GM12878 (cell line): Measurements from ENCODE around the gene BMERB1. TPM values are rescaled to one million over a fixed set of nuclear protein-coding genes. Genes with fewer than 3 reads are reported as not detected.
A peak's percentile ranks its signal among the peaks of the same experiment; 100 is the strongest.

Source experiments
- ATAC-seq: fragments of 200-7000 bp; cut with Tn5 transposase; 3 replicates; pipeline ENCODE4 v1.9.1; 2020; ENCODE audit warnings: mild to moderate bottlenecking, moderate library complexity
- BruUV-seq: library from RNA; stranded (reverse); fragments of 400-500 nt; replicated peaks from 2 replicates; lab custom pipeline; 2021; lab: Mats Ljungman, UMichigan
- CTCF ChIA-PET: fragments of 300-600 bp; sonication (Branson Sonifier 250); formaldehyde crosslinking; extraction: SDS; loops from one replicate; lab custom pipeline; 2021; ENCODE audit warnings: inconsistent platforms; lab: Yijun Ruan, JAX
- POLR2A ChIA-PET: fragments of 350-600 bp; formaldehyde crosslinking; extraction: SDS; loops from one replicate; lab custom pipeline; 2021; ENCODE audit warnings: inconsistent platforms; lab: Charles Lee
- RAD21 ChIA-PET: fragments of 300-600 bp; sonication (Branson Sonifier 250); formaldehyde crosslinking; loops from one replicate; lab custom pipeline; 2023; ENCODE audit warnings: antibody characterized with exemption; ENCODE audit not compliant: unreplicated experiment; lab: Charles Lee
- SMC1A ChIA-PET: fragments of 300-600 bp; sonication (Branson Sonifier 250); formaldehyde crosslinking; loops from one replicate; lab custom pipeline; 2023; ENCODE audit not compliant: unreplicated experiment, uncharacterized antibody; lab: Charles Lee
- DNase-seq: peaks from one replicate; pipeline ENCODE4 v3.0.0-alpha.2; 2011; ENCODE audit warnings: low read depth, low spot score
- FAIRE-seq: peaks from 3 replicates; lab custom pipeline; 2011; peaks lifted over from hg19 to GRCh38; lab: Jason Lieb, UNC
- H2AFZ ChIP-seq: 2 replicates; pipeline ENCODE4 v1.6.0; 2011; ENCODE audit warnings: low read depth, low read length, control low read depth; ENCODE audit not compliant: control insufficient read depth
- H3K27ac ChIP-seq: 2 replicates; pipeline ENCODE4 v1.5.1; 2011; ENCODE audit warnings: control low read depth; ENCODE audit not compliant: control insufficient read depth, insufficient read depth
- H3K27me3 ChIP-seq, 2 experiments: replicated peaks in 1 of 2; 2 replicates each; pipeline versions ENCODE4 v1.6.0 to v1.6.1; 2011; ENCODE audit warnings: low read length in 1 of 2; ENCODE audit not compliant: control insufficient read depth in 2 of 2, insufficient read depth in 2 of 2
- H3K36me3 ChIP-seq, 2 experiments: 2 replicates each; pipeline ENCODE4 v1.5.1; 2011; ENCODE audit warnings: low read length in 1 of 2; ENCODE audit not compliant: control insufficient read depth in 2 of 2, insufficient read depth in 2 of 2
- H3K4me1 ChIP-seq: 2 replicates; pipeline ENCODE4 v1.6.1; 2011; ENCODE audit warnings: mild to moderate bottlenecking, low read length, moderate library complexity, mixed read lengths; ENCODE audit not compliant: control insufficient read depth, insufficient read depth
- H3K4me2 ChIP-seq: 2 replicates; pipeline ENCODE4 v1.6.0; 2011; ENCODE audit warnings: control low read depth; ENCODE audit not compliant: control insufficient read depth, insufficient read depth
- H3K4me3 ChIP-seq: fragments of 200-600 bp; sonication (generic); 2 replicates; pipeline ENCODE4 v1.5.1; 2016
- H3K79me2 ChIP-seq: 2 replicates; pipeline ENCODE4 v1.6.0; 2011; ENCODE audit warnings: low read length; ENCODE audit not compliant: control insufficient read depth, insufficient read depth
- H3K9ac ChIP-seq: 2 replicates; pipeline ENCODE4 v1.8.0; 2011; ENCODE audit warnings: low read length, control low read depth, mixed read lengths; ENCODE audit not compliant: control insufficient read depth, insufficient read depth
- H3K9me3 ChIP-seq: replicated peaks from 3 replicates; pipeline ENCODE4 v1.5.1; 2011; ENCODE audit warnings: mild to moderate bottlenecking, low read length; ENCODE audit not compliant: control insufficient read depth, insufficient read depth
- H4K20me1 ChIP-seq: 2 replicates; pipeline ENCODE4 v1.6.0; 2011; ENCODE audit not compliant: control insufficient read depth, insufficient read depth
- CEBPB ChIP-seq, 2 experiments: fragments of 150-350 bp in 1 of 2; IDR thresholded peaks; 2 replicates each; pipeline ENCODE4 v1.6.1; 2012 to 2014; ENCODE audit warnings: low read depth in 2 of 2, low read length in 2 of 2, borderline replicate concordance in 1 of 2, inconsistent platforms in 1 of 2
- NBN ChIP-seq: fragments of 450-650 bp; IDR thresholded peaks from 2 replicates; pipeline ENCODE4 v1.6.1; 2016
- POLR2A ChIP-seq: IDR thresholded peaks from 2 replicates; pipeline ENCODE4 v1.6.1; 2011; ENCODE audit warnings: low read depth, mild to moderate bottlenecking, low read length
- SUZ12 ChIP-seq: fragments of 200-600 bp; sonication (generic); IDR thresholded peaks from one replicate; pipeline ENCODE4 v1.6.1; 2018; ENCODE audit warnings: antibody characterized with exemption, mild to moderate bottlenecking; ENCODE audit not compliant: unreplicated experiment
- WGBS: methylation state at CpG from one replicate; pipeline ENCODE4 v1.1.6; 2016; ENCODE audit warnings: low lambda C conversion rate; ENCODE audit not compliant: insufficient replicate concordance, insufficient coverage; ENCODE audit errors: missing lambda C conversion rate; 5-methylcytosine and 5-hydroxymethylcytosine counted together
- in situ Hi-C: fragments of 300-500 bp; cut with MboI; formaldehyde crosslinking; loops from 9 replicates; pipeline ENCODE4 v1.14.3; 2018; ENCODE audit warnings: mixed read lengths
- intact Hi-C: fragments of 100-400 bp; cut with micrococcal nuclease; formaldehyde crosslinking; loops from one replicate; pipeline ENCODE4 v1.14.2; 2022; ENCODE audit not compliant: unreplicated experiment
- polyA plus RNA-seq, 11 experiments: library from polyadenylated mRNA; depleted of rRNA in 4 of 11; unstranded in 6 of 11; stranded (reverse) in 5 of 11; fragments of >200 nt; fragmentation: Nextera tagmentation in 4 of 11; fragmentation: Illumina TruSeq in 1 of 11; extraction: Ambion mirVana in 4 of 11; extraction: Trizol in 1 of 11; gene quantifications; 1 replicate in 1 of 11; 2 replicates in 10 of 11; pipeline versions ENCODE4 v1.2.1 to v1.2.3, GENCODE V29; 2011 to 2016; ENCODE audit warnings: inconsistent platforms in 2 of 11, missing spikeins in 2 of 11, low read depth in 1 of 11
- total RNA-seq, 4 experiments: library from RNA; depleted of rRNA in 3 of 4; stranded (reverse); fragments of >200 nt in 3 of 4; fragmentation: Illumina TruSeq in 1 of 4; extraction: Trizol in 1 of 4; gene quantifications; 2 replicates each; pipeline versions ENCODE4 v1.2.1 to v1.2.3, GENCODE V29; 2013 to 2021
- TF ChIP-seq, protein P1 (sequence below): fragments of 450-650 bp; IDR thresholded peaks from 2 replicates; pipeline ENCODE4 v1.6.1; 2016; ENCODE audit warnings: mild to moderate bottlenecking

Gene BMERB1
- total and polyA plus RNA-seq, 10 of the 15 experiments (the other 5 are each of a cell fraction or from before 2014, with no cell fraction given) = 0.05 to 0.68 (median 0.34) TPM

DNA sequence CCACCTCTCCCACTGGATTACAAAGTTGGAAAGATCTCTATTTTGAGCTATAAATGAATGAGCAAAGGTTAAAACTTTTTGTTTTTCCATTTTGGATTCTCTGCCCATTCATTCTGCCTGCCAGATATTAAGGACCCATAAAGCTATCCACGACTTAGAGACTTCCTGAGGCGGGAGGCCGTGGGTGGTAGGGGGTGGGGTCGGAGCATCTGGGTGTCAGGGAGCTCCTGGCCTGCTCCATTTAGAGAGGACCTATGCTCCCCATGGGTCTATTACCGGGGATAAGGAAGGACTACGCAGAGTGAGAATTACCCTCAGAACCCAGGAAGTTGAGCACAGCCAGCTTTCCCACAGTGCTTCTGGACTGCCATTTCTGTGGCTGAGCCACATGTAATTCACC lies 162.7 kb downstream of the BMERB1 start (continued):
- no peak for TF ChIP-seq SUZ12
- TF ChIP-seq CEBPB (IDR thresholded peaks at IDR 0.05; ENCODE audit: borderline replicate concordance in 1 of 2, low read depth in 2 of 2, low read length in 2 of 2) = no peak
- TF ChIP-seq, protein P1, sequence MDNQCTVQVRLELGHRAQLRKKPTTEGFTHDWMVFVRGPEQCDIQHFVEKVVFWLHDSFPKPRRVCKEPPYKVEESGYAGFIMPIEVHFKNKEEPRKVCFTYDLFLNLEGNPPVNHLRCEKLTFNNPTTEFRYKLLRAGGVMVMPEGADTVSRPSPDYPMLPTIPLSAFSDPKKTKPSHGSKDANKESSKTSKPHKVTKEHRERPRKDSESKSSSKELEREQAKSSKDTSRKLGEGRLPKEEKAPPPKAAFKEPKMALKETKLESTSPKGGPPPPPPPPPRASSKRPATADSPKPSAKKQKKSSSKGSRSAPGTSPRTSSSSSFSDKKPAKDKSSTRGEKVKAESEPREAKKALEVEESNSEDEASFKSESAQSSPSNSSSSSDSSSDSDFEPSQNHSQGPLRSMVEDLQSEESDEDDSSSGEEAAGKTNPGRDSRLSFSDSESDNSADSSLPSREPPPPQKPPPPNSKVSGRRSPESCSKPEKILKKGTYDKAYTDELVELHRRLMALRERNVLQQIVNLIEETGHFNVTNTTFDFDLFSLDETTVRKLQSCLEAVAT = no peak

DNA sequence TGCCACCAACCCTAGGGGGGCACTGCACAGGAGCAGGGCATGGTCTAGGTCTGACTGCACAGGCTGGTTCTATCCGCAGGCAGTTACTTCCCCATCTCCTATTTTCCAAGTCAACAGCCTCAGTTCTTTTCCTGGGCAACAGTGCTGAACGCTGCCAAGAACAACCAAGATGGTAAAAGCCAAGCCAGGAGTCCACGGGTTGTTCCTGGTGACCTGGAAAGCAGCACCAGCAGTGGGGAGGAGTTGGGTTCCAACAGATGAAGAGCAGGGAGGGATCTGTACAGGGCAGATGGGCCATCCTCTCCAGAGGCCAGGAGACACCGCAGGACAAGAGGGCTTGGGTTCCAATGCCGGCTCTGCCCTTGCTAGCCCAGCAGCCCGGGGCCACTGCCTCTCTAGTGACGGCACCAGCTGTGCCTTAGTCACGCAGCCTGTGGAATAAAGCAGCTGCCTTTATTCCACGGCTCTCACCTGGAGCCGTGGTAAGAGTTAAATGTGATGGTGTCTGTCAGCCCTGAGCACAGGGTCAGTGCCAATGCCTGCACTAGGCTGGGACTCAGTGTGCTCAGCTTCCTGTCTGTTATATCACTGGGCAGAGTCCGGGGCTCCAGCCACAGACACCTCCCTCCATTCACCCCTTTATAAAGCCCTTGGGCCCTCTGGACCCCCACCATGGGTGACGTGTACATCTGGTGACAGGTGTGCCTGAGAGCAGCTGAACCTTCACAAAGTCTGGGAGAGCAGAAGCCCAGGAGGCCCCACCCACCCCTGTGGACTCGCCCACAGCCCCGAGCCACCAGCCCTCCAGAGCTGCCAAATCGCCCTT lies 163.6 kb downstream of the BMERB1 start:
- no peak overlapping the region for H2AFZ ChIP-seq
- POLR2A ChIA-PET = no interaction called here
- intact Hi-C loops (no loop called here), in situ Hi-C loops (no loop called here)
- H4K20me1 ChIP-seq = no peaks in the 10 kb centered on the region
- no peak overlapping the region for H3K27ac ChIP-seq
- RAD21 ChIA-PET = no interaction called here
- no peak for ATAC-seq
- no peaks in the 10 kb centered on the region for H3K9me3 ChIP-seq
- SMC1A ChIA-PET = no interaction called here
- no TSS peak for BruUV-seq
- H3K4me2 ChIP-seq = no peak overlapping the region
- H3K4me3 ChIP-seq = no peak overlapping the region
- H3K4me1 ChIP-seq = no peaks in the 10 kb centered on the region
- H3K9ac ChIP-seq = no peak overlapping the region
- TF ChIP-seq NBN (no peak), POLR2A (0 out of 2 replicates have a peak, but pooled peaks have one; percentile 21)
- H3K36me3 ChIP-seq = peaks cover 26 to 45% of the 10 kb centered on the region in 2 experiments
- WGBS = 94% methylated on average over 15 of the region's 15 CpGs
- DNase-seq = no peak
- no peak for FAIRE-seq
- CTCF ChIA-PET = no interaction called here
- H3K27me3 ChIP-seq = no peaks in the 10 kb centered on the region
- no peaks in the 10 kb centered on the region for H3K79me2 ChIP-seq
